Fibroblast of lung (primary cell): ENCODE measurements around the gene RABGAP1L.
"Not testable (repeated sequence)": the region's sequence is repeated elsewhere in the genome, so short reads cannot be mapped to it uniquely, and the experiment has no call there.

Experiments used
- CTCF ChIP-seq, 2 donors: IDR thresholded peaks in 1 of 2; conservative IDR thresholded peaks in 1 of 2; 1 replicate in 1 of 2; 2 replicates in 1 of 2; pipeline ENCODE4 v1.5.1; 2011 to 2012; ENCODE audit warnings: low read length in 2 of 2, control low read depth in 1 of 2, inconsistent platforms in 1 of 2, low read depth in 1 of 2, mild to moderate bottlenecking in 1 of 2
- EZH2 ChIP-seq: IDR thresholded peaks from 2 replicates; pipeline ENCODE4 v1.5.1; 2012; ENCODE audit warnings: low read length, control low read depth, mild to moderate bottlenecking; ENCODE audit errors: missing control alignments

DNA sequence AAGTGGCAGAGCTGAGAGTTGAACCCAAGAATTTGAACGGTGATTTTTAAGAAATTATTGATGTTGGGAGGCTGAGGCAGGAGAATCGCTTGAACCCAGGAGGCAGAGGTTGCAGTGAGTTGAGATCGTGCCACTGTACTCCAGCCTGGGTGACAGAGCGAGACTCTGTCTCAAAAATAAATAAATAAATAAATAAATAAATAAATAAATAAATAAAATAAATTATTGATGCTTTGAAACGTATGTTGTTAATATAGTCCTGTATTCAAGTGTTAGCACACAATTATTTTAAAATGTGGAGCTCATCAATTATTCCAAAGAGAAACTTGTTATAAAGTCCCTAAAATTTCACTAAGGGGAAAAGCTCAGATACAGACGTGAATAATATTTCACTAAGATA is 357.4 kb downstream of the RABGAP1L start:
- not testable (repeated sequence) for TF ChIP-seq EZH2; CTCF (conservative IDR thresholded peaks at IDR 0.05 in 1 of 2, IDR thresholded peaks at IDR 0.05 in 1 of 2; ENCODE audit: low read depth in 1 of 2, low read length in 2 of 2)
